Brain pericyte (primary cell): ENCODE results near the gene GPATCH2.

Experiments
- DNase-seq: peaks from one replicate; pipeline ENCODE4 v3.0.0-alpha.2; 2012; ENCODE audit warnings: low read depth, low spot score

Gene GPATCH2

DNA sequence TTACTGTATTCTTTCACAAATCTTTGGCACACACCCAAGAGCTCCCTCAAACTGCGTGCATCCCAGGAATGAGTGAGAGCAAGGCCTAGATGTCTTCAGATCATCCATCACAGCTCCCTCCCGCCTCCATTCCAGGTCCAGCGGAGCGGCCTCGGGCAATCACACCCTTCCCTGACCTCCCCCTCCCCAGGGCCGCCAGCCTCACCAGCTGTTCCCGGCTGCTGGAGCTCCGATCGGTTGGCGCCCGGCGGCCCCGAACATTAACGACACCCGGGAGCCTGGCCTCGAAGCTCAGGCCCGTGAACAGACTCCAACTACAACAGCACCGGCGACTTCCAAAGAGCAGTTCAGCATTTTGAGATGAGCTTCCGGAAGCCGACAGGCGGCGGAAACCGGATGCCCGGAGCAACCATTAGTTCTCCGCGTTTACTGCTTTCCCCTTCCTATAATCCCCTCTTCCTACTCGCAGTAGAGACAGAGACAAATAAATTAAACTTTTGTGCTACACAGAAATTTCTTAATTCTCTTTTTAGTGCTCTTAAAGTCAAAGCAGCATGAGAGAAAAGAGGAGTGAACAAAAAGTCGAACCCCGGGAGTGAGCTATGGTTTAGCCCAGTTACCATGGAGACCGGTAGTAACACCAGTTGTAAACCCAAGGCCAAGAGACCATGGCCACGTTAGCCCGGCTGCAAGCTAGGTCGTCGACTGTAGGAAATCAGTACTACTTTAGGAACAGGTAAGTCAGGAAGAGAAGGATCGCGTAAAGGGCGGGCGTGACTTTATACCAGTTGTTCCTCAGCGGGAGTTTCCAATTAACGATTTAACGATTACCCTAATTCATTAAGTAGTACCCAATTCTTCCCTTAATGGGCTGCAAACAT lies at the start of gene GPATCH2, which contains the start of gene SPATA17:
GPATCH2 (minus strand) TSS at position 380 of the 881 bp plus-strand sequence; CDS start at position 261, 119 bp downstream.
SPATA17 (plus strand) TSS at position 634 of the 881 bp plus-strand sequence; CDS start at position 669, 35 bp downstream.
- peak; percentile 76 for DNase-seq

GRCh38 chr1:217674028-217674729 lies 43.3 kb upstream of the GPATCH2 start:
- DNase-seq = no peak

DNA sequence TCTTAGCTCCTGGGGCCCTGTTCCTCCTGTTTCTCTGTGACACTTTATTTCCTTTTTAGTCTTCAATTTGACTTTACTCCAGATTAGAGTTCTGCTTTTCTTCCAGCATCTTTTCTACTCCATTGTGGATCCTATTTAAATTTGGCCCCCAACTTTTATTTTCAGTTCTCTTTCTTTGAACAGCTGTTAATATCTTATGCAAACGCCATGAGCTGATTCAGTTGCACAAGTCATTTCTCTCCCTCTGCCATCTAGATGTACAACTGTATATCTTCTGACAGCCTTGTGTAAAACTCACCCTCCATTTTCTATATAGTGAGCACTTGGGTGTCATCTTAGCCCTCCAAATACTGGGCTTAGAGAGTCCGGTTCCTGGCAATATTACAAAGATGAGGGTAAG lies 42.5 kb upstream of the GPATCH2 start:
- DNase-seq = no peak

DNA sequence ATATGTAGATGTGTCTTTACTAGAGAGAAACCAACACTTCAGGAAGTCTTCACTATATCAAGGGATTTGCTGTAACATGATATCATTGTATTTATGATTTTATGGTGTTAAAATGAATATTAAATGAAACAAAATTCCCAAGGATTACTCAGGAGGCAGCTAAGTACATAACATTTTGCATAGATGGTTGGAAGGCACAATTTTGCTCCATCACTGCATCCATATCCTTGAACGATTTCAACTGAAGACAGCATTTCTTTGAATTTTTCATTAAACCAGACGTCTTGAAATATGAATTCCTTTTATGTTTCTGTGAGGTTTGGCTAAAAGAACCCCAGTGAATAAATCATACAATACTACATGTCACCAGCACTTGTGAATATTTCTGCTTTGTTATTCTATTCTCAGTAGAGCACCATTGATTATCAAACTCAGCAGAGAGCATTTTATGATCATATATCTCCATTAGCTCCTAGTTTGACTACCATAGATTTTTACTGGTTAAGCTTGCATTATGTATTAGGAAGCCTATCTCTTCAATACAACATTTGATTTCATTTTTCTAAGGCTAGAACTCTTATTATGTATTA lies 37.6 kb upstream of the GPATCH2 start:
- no peak for DNase-seq

- no peak for DNase-seq
Observed at GRCh38 chr1:217661407-217661806, 30.5 kb upstream of the GPATCH2 start.

DNA sequence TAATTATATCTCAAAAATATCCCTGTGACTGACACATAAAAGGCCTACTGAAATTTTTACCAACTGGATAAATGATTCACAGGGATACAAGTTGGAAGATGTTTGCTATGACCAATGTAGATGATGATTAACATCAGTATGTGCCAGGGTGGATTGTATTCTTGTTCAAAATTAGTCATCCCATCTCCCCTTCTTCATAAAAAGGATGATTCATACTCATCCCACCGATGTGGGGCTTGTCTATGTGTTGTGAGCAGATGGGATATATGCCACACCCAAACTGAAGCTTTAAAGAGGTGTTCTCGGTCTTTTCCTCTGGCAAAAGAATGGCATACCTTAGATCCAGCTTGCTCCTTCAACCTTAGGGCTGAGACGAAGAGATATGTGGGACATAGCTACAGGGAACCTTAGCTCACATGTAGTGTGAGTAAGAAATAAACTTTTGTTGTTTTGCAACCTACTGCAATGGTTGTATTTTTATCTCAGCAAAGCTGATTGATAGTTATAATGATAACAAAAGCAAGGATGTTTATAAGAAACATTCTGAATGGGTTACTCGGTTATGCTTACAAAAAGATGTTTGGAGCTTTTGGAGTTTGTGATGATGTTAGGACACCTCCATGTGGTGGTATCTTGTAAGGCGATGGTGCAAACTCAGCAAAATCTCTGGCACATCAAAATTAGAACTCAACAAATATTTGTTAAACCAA lies 29.6 kb upstream of the GPATCH2 start:
- no peak for DNase-seq

DNA sequence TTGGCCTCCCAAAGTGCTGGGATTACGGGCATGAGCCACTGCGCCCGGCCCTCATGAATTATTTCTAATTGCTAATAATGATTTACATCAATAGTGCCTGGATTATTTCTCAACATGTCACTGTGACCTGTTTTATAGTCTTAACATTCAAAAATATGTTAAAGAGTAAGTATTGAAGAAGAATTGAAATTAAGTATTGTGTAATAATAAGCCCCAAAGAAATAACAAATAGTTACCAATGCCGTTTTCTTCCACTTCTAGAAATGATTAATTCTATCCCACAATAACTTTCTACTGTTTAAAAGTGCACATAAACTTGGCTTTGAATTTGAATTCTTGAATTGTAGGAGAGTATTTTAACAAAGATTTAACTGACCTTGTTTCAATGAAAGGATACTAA lies 19.8 kb upstream of the GPATCH2 start:
- DNase-seq = no peak

- no peak for DNase-seq
Observed at GRCh38 chr1:217647791-217648190, 16.9 kb upstream of the GPATCH2 start.

- no peak for DNase-seq
Observed at GRCh38 chr1:217642455-217642854, 11.6 kb upstream of the GPATCH2 start.

GRCh38 chr1:217627431-217627830 lies 3.5 kb downstream of the GPATCH2 start:
- DNase-seq = no peak

DNA sequence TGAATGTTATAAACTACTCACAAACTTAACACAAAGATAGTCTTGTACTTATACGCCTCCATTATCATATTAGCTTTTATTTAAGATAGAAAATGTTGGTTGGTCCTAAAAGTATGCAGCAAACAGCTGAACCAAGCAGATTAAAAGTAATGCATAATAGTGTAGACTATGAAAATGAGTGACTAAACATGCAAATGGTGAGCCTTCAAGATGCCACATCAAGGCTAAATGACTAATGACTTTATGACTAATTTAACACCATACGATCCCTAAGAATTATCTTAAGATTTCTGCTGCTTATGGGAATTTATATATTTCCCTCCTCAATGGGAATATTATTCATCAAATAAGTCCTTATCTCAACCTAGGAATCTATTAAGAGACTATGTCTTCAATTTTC lies 4.6 kb downstream of the GPATCH2 start:
- DNase-seq = no peak

- DNase-seq = no peak
Observed at GRCh38 chr1:217622042-217622441, 8.8 kb downstream of the GPATCH2 start.

GRCh38 chr1:217620814-217621213 lies 10.1 kb downstream of the GPATCH2 start:
- DNase-seq = no peak

DNA sequence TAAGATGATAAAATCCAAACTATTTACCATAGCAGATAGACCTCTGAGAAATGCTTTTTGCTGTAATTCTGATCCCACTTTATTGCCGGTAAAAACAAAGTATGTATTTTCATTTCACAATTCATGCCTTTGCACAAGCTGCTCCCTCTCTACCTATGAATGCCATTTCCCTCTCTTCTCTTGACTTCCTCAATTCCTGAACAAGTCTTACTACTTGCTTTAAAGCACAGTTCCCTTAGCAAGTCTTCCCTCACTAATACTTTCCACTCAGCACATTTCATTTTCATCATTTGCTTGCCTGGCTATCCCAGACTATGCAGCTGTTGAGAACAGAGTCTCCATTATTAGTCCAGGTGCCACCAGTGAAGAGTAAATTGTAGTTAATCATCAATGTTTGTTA lies 13.8 kb downstream of the GPATCH2 start:
- no peak for DNase-seq

DNA sequence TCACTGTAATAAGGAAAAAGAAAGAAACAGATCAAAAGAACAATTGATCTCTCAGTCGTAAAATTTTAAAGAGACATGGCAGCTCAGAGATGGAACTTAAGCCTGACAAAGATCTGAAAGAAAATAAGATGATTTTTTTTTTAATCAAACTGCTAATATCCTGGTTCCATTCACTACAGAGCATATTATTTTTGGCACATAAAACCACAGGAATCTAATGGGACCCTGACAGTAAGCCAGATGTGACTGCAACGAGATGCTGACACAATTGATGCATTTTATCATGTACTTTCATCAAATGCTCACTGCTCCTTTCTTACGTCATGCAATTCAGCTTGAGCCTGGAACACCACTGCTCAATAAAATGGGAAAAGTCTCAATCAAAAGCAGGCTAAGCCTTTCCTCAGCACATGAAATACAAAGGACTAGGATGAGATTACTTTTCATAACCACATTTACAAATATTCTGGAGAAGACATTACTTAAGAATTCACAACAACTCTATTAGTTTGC lies 16.6 kb downstream of the GPATCH2 start:
- no peak for DNase-seq

GRCh38 chr1:217605390-217605789 lies 25.5 kb downstream of the GPATCH2 start:
- no peak for DNase-seq

DNA sequence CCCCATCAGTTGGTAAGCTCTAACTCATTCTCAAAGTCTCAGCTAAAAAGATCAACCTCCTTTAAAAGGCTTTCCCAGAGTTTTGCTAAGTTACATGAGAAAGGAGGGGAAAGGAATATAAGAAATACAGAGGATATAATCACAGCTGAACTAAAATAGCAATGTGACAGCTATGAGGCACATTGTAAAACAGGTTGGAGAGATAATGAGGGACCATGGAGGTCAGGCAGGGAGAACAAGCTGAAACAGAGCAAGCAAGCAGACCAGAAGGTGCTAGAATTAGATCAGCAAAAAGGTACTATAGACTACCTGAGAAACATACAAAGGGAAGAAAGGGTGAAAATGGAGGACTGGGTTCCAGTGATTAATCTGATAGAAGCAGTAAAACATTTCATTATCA lies 28.5 kb downstream of the GPATCH2 start:
- no peak for DNase-seq

GRCh38 chr1:217599154-217599553 lies 31.7 kb downstream of the GPATCH2 start:
- no peak for DNase-seq

DNA sequence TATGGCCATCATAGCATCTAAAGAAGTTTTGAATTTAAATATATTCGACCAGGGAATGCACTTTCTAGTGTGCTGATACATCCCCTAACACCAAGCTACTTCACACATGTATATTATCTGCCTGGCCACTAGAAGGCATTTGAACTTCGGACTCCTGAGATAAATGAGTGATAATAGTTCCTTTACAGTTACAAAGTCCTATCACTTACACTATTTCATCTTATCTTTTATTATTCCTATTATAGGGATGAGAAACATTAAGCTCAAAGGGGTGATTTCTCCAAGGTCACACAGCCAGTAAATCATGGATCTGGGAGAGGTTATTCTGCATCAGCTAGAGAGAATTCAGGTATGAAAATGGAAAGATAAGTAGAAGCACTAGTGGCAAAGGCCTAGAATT lies 40.3 kb downstream of the GPATCH2 start:
- DNase-seq = no peak

GRCh38 chr1:217586586-217586985 lies 44.3 kb downstream of the GPATCH2 start:
- DNase-seq = no peak

- DNase-seq = no peak
Observed at GRCh38 chr1:217585577-217585976, 45.3 kb downstream of the GPATCH2 start.
